HepG2 (cell line): ENCODE measurements around the gene TOPBP1.

Experiments used
- CEBPB ChIP-seq: IDR thresholded peaks from 2 replicates; pipeline ENCODE4 v1.6.1; 2011; ENCODE audit warnings: low read depth, low read length, improper control_type of control experiment, borderline replicate concordance
- CEBPG ChIP-seq: IDR thresholded peaks from 2 replicates; pipeline ENCODE4 v1.6.1; 2016
- CTCF ChIP-seq: sonication (generic); formaldehyde crosslinking; IDR thresholded peaks from 2 replicates; pipeline ENCODE4 v1.5.0; 2020; ENCODE audit warnings: mild to moderate bottlenecking, missing genetic modification reagents, moderate library complexity
- ETS1 ChIP-seq: sonication (generic); formaldehyde crosslinking; IDR thresholded peaks from 2 replicates; pipeline ENCODE4 v1.4.0; 2020; ENCODE audit warnings: missing genetic modification reagents
- FOXK1 ChIP-seq: sonication (generic); formaldehyde crosslinking; IDR thresholded peaks from 2 replicates; pipeline ENCODE4 v1.4.0; 2020; ENCODE audit warnings: low read depth, missing genetic modification reagents, borderline replicate concordance
- FOXM1 ChIP-seq: sonication (generic); formaldehyde crosslinking; IDR thresholded peaks from 2 replicates; pipeline ENCODE4 v1.5.0; 2020; ENCODE audit warnings: missing genetic modification reagents
- KLF16 ChIP-seq, 2 experiments: sonication (generic) in 1 of 2; formaldehyde crosslinking in 1 of 2; IDR thresholded peaks; 2 replicates each; pipeline versions ENCODE4 v1.6.1 to v1.8.0; 2016 to 2023; ENCODE audit warnings: missing genetic modification reagents in 2 of 2, missing compliant biosample characterization in 1 of 2
- MAX ChIP-seq: IDR thresholded peaks from 2 replicates; pipeline ENCODE4 v1.6.1; 2012; ENCODE audit warnings: inconsistent platforms
- RNF219 ChIP-seq: sonication (generic); formaldehyde crosslinking; IDR thresholded peaks from 2 replicates; pipeline ENCODE4 v1.5.0; 2020; ENCODE audit warnings: mild to moderate bottlenecking, missing genetic modification reagents
- SIN3A ChIP-seq: IDR thresholded peaks from 2 replicates; pipeline ENCODE4 v1.6.1; 2011; ENCODE audit warnings: low read depth, mild to moderate bottlenecking, control low read depth, low read length, borderline replicate concordance
- SUZ12 ChIP-seq: fragments of 150-350 bp; IDR thresholded peaks from 2 replicates; pipeline ENCODE4 v1.6.1; 2014; ENCODE audit warnings: low read depth, low read length
- TAF1 ChIP-seq: sonication (generic); formaldehyde crosslinking; IDR thresholded peaks from 2 replicates; pipeline ENCODE4 v1.4.0; 2020; ENCODE audit warnings: missing genetic modification reagents
- TRAFD1 ChIP-seq: sonication (generic); formaldehyde crosslinking; IDR thresholded peaks from 2 replicates; pipeline ENCODE4 v1.5.1; 2020; ENCODE audit warnings: missing genetic modification reagents, mild to moderate bottlenecking, borderline replicate concordance
- ZFP1 ChIP-seq: IDR thresholded peaks from 2 replicates; pipeline ENCODE4 v1.6.1; 2016

- TF ChIP-seq TAF1 (CRISPR knock-in tag) (no peak), CTCF (CRISPR knock-in tag) (no peak), ETS1 (no peak), CEBPG (CRISPR knock-in tag) (no peak), FOXK1 (CRISPR knock-in tag) (no peak), SUZ12 (no peak), MAX (no peak), ZFP1 (CRISPR knock-in tag) (no peak), SIN3A (no peak), KLF16 (CRISPR knock-in tag; IDR thresholded peaks at IDR 0.05) (no peak), TRAFD1 (CRISPR knock-in tag) (no peak), CEBPB (no peak), FOXM1 (CRISPR knock-in tag) (no peak), RNF219 (no peak)
These were observed 38.6 kb upstream of the TOPBP1 start for GRCh38 chr3:133700351-133700750.
